SK-N-SH treated with all-trans-retinoic acid at 6 μM for 48 hours (cell line): ENCODE data around the gene NRBF2.
"Not testable (repeated sequence)": the region's sequence is repeated elsewhere in the genome, so short reads cannot be mapped to it uniquely, and the experiment has no call there.

ENCODE experiments used
- ATAC-seq: fragments of 200-7000 bp; cut with Tn5 transposase; 3 replicates; pipeline ENCODE4 v1.9.1; 2020; ENCODE audit warnings: mild to moderate bottlenecking, moderate library complexity
- ARNTL ChIP-seq: fragments of 450-650 bp; formaldehyde crosslinking; IDR thresholded peaks from 2 replicates; pipeline ENCODE4 v1.5.0; 2020; ENCODE audit warnings: low read depth, mild to moderate bottlenecking, moderate library complexity, borderline replicate concordance
- BACH2 ChIP-seq: fragments of 250-450 bp; sonication (Bioruptor Pico); IDR thresholded peaks from 2 replicates; pipeline ENCODE4 v1.9.0; 2021; ENCODE audit warnings: mild to moderate bottlenecking, borderline replicate concordance
- CREB5 ChIP-seq: fragments of 250-450 bp; sonication (Bioruptor Pico); IDR thresholded peaks from 2 replicates; pipeline ENCODE4 v1.5.1; 2020; ENCODE audit warnings: low read depth, mild to moderate bottlenecking, moderate library complexity
- CSDC2 ChIP-seq: fragments of 250-450 bp; sonication (Bioruptor Pico); IDR thresholded peaks from 2 replicates; pipeline ENCODE4 v1.5.0; 2020; ENCODE audit warnings: mild to moderate bottlenecking, moderate library complexity
- CSRNP3 ChIP-seq: fragments of 250-450 bp; sonication (Bioruptor Pico); IDR thresholded peaks from 2 replicates; pipeline ENCODE4 v1.5.1; 2021; ENCODE audit warnings: mild to moderate bottlenecking, moderate library complexity
- ESRRG ChIP-seq: fragments of 250-450 bp; sonication (Bioruptor Pico); IDR thresholded peaks from 2 replicates; pipeline ENCODE4 v1.6.1; 2021; ENCODE audit warnings: mild to moderate bottlenecking
- GLIS3 ChIP-seq: fragments of 250-450 bp; sonication (Bioruptor Pico); IDR thresholded peaks from 2 replicates; pipeline ENCODE4 v1.5.0; 2020; ENCODE audit warnings: mild to moderate bottlenecking, moderate library complexity
- ISL1 ChIP-seq: fragments of 250-450 bp; sonication (Bioruptor Pico); IDR thresholded peaks from 2 replicates; pipeline ENCODE4 v2.1.2; 2022; ENCODE audit warnings: mild to moderate bottlenecking, moderate library complexity
- OSR1 ChIP-seq: fragments of 250-450 bp; sonication (Bioruptor Pico); IDR thresholded peaks from 2 replicates; pipeline ENCODE4 v1.8.0; 2022; ENCODE audit warnings: moderate library complexity, mild to moderate bottlenecking, inconsistent platforms
- POU6F1 ChIP-seq: fragments of 250-450 bp; sonication (Bioruptor Pico); IDR thresholded peaks from 2 replicates; pipeline ENCODE4 v1.8.0; 2021; ENCODE audit warnings: low read depth, mild to moderate bottlenecking, moderate library complexity, borderline replicate concordance
- PPARA ChIP-seq: fragments of 250-450 bp; sonication (Bioruptor Pico); IDR thresholded peaks from 2 replicates; pipeline ENCODE4 v1.5.0; 2020; ENCODE audit warnings: mild to moderate bottlenecking, borderline replicate concordance
- RARB ChIP-seq: fragments of 250-450 bp; sonication (Bioruptor Pico); IDR thresholded peaks from 2 replicates; pipeline ENCODE4 v1.8.0; 2021; ENCODE audit warnings: mild to moderate bottlenecking, moderate library complexity
- SNAI2 ChIP-seq: fragments of 250-450 bp; sonication (Bioruptor Pico); IDR thresholded peaks from 2 replicates; pipeline ENCODE4 v1.5.0; 2020; ENCODE audit warnings: mild to moderate bottlenecking, moderate library complexity
- TCF4 ChIP-seq: fragments of 250-450 bp; sonication (Bioruptor Pico); IDR thresholded peaks from 2 replicates; pipeline ENCODE4 v1.8.0; 2021; ENCODE audit warnings: mild to moderate bottlenecking, moderate library complexity, borderline replicate concordance
- TOX ChIP-seq: fragments of 250-450 bp; sonication (Bioruptor Pico); IDR thresholded peaks from 2 replicates; pipeline ENCODE4 v1.8.0; 2021; ENCODE audit warnings: mild to moderate bottlenecking, moderate library complexity, borderline replicate concordance
- TSHZ2 ChIP-seq: fragments of 250-450 bp; sonication (Bioruptor Pico); IDR thresholded peaks from 2 replicates; pipeline ENCODE4 v1.5.0; 2020; ENCODE audit warnings: mild to moderate bottlenecking, moderate library complexity
- ZC3H10 ChIP-seq: fragments of 250-450 bp; sonication (Bioruptor Pico); IDR thresholded peaks from 2 replicates; pipeline ENCODE4 v1.5.1; 2021; ENCODE audit warnings: mild to moderate bottlenecking, moderate library complexity
- ZFP3 ChIP-seq: fragments of 250-450 bp; sonication (Bioruptor Pico); IDR thresholded peaks from 2 replicates; pipeline ENCODE4 v1.5.0; 2020; ENCODE audit warnings: mild to moderate bottlenecking, moderate library complexity
- ZFP30 ChIP-seq: fragments of 450-650 bp; formaldehyde crosslinking; IDR thresholded peaks from 2 replicates; pipeline ENCODE4 v1.5.0; 2022; ENCODE audit warnings: mild to moderate bottlenecking, moderate library complexity
- ZNF565 ChIP-seq: fragments of 450-650 bp; formaldehyde crosslinking; conservative IDR thresholded peaks from 2 replicates; pipeline ENCODE4 v1.5.0; 2020; ENCODE audit warnings: low read depth, mild to moderate bottlenecking, moderate library complexity
- ZNF70 ChIP-seq: fragments of 450-650 bp; formaldehyde crosslinking; IDR thresholded peaks from 2 replicates; pipeline ENCODE4 v1.5.0; 2020; ENCODE audit warnings: mild to moderate bottlenecking, moderate library complexity
- ZNF8 ChIP-seq: fragments of 450-650 bp; formaldehyde crosslinking; IDR thresholded peaks from 2 replicates; pipeline ENCODE4 v1.5.0; 2020; ENCODE audit warnings: mild to moderate bottlenecking, moderate library complexity

The NRBF2 gene

GRCh38 chr10:63133056-63133820, at the start of gene NRBF2:
Gene NRBF2 (plus strand): TSS chr10:63133328. CDS start chr10:63133471, 143 bp downstream.
- TF ChIP-seq SNAI2 (CRISPR knock-in tag) (no peak), TSHZ2 (CRISPR knock-in tag) (no peak), OSR1 (CRISPR knock-in tag) (no peak), ZFP30 (CRISPR knock-in tag) (no peak), ARNTL (no peak), ZNF8 (CRISPR knock-in tag) (no peak), ISL1 (CRISPR knock-in tag) (no peak), BACH2 (no peak), ESRRG (no peak), CREB5 (CRISPR knock-in tag) (no peak), ZNF565 (CRISPR knock-in tag) (no peak), TOX (CRISPR knock-in tag) (no peak), GLIS3 (no peak), PPARA (CRISPR knock-in tag) (no peak), TCF4 (CRISPR knock-in tag) (no peak), RARB (CRISPR knock-in tag) (no peak), CSDC2 (no peak), CSRNP3 (no peak)
- peak; percentile 98 for ATAC-seq

GRCh38 chr10:63083406-63083805, 49.7 kb upstream of the NRBF2 start:
- ATAC-seq: not testable (repeated sequence)

- peak; percentile 95 for ATAC-seq
Observed at GRCh38 chr10:63083904-63084689, 49.0 kb upstream of the NRBF2 start.

More at GRCh38 chr10:63083904-63084689, 49.0 kb upstream of the NRBF2 start:
- TF ChIP-seq ARNTL (no peak), ZNF70 (CRISPR knock-in tag) (no peak), POU6F1 (CRISPR knock-in tag) (no peak), ZFP3 (CRISPR knock-in tag) (no peak), ZC3H10 (CRISPR knock-in tag) (no peak), CSDC2 (no peak), BACH2 (no peak), TOX (CRISPR knock-in tag) (no peak), ZFP30 (CRISPR knock-in tag) (no peak), RARB (CRISPR knock-in tag) (no peak), GLIS3 (no peak), ZNF8 (CRISPR knock-in tag) (no peak), ISL1 (CRISPR knock-in tag) (no peak), ZNF565 (CRISPR knock-in tag) (no peak), OSR1 (CRISPR knock-in tag) (no peak), TSHZ2 (CRISPR knock-in tag) (no peak), TCF4 (CRISPR knock-in tag) (no peak)
